ENCODE data around the gene GPRIN3. TPM values are rescaled to one million over a fixed set of nuclear protein-coding genes. Genes with fewer than 3 reads are reported as not detected.

Gene GPRIN3
- polyA plus RNA-seq, 3 donors, result 5.9 to 7.0 (median 6.8) TPM

GRCh38 chr4:89296399-89296798 is 11.2 kb downstream of the GPRIN3 start:
- no peak for DNase-seq

- DNase-seq, result no peak
Observed at GRCh38 chr4:89295415-89295927, 12.1 kb downstream of the GPRIN3 start.

DNA sequence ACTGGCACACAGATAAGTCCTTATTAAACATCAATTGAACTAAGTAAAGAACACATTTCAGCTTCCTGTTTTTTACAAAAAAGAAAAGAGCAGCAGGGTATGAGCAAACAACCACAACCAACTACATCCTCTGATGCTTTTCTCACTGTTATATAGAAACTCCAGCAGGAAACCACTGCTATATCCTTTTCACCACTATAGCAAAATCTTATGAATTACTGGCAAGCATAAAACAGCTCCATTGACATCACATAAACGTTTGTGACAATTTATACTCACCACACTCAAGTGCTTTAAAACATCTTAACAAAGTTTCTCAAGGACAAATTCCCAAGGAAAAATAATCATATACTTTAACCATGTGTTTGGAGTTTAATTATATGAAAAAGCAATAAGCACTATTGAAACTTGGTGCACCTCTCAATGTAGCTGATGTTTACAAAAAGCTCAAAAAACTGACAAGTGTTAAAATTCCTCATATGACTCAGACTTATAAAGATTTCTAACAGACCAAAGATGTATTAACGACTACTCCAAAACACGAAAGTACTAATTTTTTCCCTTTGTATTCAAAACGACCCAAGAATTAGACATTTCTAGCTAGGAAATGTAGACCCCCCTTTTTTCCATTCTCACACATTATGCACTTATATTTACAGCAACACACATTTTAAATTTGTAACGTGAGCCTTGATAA is 12.9 kb downstream of the GPRIN3 start:
- no peak for DNase-seq

DNA sequence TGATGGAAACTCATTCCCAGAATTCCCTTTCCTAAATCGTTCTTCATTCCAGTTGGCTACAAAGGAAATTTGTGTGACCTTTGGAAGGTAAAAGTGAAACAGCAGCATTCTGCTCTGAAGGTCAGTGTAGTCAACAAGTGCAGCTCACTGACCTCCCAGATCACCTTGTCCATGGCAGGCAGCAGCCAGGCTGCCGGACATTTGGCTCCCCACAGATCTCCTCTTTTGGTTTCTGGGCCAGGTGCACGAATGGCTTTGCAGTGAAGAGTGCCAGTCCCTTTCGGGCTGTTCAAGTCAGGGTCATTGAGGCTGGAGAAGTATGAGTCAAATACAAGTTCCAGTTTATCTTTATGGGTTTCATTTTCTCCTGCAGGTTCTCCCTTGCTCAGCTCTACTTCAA is 14.3 kb downstream of the GPRIN3 start:
- no peak for DNase-seq

DNA sequence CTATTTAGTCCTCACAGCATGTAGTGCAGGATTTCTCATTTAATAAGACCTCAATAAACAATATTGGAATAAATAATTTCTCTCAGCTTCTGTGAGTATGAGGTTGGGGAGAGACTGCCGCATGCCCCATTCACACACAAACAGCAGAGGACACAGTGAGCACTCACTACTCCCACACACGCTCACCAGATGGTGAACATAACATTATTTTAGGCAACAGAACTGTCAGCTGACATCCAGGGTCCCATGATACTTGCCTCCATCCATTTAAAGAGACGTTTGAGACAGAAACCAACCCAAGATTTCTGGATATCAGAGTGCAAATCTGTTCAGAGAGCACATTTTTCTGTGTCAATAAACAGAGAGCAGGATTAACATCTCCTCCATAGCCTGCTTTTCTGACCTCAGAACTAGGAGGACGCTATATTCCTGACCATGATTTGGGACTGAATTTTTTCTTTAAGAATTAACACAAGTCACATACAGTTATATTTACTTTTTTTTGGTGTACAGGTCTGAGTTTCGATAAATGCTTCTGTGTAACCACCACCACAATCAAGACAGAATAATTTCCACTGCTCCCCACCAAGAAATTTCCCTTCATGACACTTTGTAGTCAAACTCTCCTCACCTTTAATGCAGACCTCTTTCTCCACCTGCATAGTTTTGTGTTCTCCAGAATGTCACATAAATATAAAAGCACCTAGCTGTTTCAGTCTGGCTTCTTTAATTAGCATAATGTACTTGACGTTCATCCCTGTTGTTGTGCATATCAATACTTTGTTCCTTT is 16.7 kb downstream of the GPRIN3 start:
- DNase-seq, result no peak

GRCh38 chr4:89289312-89289711 is 18.3 kb downstream of the GPRIN3 start:
- DNase-seq, result no peak

- DNase-seq, result no peak
Observed at GRCh38 chr4:89288430-89288829, 19.2 kb downstream of the GPRIN3 start.

DNA sequence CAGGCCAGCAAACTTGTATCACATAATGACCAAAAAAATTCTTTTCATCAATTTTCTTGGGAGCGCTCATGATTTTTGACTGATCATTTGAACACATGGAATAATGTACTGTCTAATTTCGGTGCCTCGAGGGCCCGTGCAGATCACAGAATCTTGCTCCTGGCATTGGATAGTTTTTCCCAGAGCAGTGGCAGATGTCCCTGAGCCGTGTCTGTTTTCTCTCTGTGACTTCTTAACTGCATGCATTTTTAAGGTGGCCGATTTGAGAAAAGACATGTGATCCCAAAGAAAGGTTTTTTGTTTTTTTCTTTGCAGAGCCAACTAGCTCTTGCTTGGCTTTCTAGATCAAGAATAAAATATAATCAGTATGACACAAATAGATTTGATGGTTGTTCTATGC is 19.7 kb downstream of the GPRIN3 start:
- no peak for DNase-seq

GRCh38 chr4:89285745-89286144 is 21.9 kb downstream of the GPRIN3 start:
- DNase-seq, result no peak

GRCh38 chr4:89284828-89285227 is 22.8 kb downstream of the GPRIN3 start:
- no peak for DNase-seq

- DNase-seq, result no peak
Observed at GRCh38 chr4:89284020-89284424, 23.6 kb downstream of the GPRIN3 start.

DNA sequence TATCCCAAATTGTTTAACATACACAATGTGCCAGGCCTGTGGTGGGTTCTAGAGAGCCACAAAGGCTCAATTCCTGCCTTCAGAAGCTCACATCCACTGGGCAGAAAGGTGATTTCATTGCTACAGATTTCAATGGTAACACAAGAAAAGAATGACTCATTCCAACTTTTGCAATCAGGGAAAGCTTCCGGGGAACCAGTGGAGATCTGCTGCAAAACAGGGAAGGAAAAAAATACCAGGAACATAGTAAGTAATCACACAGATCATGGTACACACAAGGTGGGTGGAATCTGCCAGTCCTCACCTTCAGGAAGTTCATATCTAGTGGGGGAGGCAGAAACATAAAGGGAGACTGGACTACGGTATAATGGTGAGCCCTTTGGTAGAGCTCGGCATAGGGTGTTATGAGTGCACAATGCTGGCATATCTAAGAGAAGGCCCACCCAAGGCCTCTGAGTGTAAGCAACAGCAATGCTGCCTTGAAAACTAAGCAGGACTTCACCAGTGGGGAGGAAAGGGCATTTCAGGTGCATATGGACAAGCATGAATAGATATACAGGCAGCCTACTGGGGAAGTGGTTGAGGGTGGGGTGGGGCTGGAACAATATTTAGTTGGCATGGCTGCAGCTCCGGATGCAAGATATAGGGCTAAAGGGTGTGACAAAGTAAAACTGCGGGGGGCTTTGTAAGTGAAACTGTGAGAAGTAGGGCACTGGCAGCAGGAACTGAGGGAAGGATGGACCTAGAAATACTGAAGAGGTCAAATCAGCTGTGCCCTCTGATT is 24.2 kb downstream of the GPRIN3 start:
- DNase-seq, result no peak

DNA sequence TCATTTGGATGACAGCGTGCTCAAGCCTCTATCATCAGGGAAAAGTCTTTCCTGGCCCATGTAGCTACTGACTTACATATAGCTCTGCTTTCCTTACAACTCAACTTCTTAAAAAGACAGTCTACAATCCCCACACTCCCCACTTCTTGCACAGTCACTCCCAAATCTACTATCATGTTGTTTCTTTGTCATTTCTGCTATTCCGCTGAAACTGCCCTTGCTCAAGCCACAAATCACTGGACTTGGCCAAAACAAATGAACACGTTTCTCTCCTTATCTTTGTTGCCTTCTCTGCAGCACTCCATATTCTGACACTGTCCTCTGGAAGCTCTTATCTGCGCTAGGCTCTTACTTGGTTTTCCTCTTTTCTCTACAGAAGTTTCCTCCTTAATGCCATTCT is 28.2 kb downstream of the GPRIN3 start:
- no peak for DNase-seq

DNA sequence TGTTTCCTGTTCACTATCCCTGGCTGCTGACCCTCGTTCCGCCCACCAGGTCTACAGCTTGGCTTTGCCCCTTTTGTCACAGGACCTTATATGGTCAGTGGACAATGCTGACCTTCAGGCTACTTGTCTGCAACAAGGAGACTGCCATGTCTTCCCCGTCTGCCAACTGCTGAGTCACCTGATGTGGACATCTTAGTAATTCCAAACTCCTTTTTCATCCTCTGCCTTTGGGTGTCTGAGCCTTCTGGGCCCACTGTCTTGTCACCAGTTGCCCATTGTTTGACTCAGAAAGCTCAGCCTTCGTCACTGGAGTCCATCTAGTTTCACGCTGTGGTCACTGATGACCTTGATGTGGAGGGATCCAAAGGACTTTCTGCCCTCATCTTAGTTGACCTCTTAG is 30.2 kb downstream of the GPRIN3 start:
- no peak for DNase-seq

DNA sequence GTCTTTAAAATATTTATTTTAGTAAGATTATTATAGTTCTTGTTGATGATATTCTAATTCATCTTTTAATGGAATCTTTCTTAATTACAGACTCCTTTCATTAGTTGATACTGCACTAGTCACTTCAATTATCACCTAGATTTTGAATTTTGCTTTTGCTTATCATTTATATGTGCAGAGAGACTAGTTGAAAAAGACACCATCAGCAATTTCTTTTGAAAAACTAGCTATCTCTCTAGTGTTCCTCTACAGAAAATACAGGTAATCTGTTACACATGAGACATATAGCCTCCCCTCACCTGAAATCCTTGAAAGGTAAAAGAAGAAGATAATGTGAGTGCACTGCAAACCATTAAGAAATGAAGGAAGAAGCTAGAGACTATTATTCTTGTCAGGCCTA is 31.3 kb downstream of the GPRIN3 start:
- DNase-seq, result no peak

DNA sequence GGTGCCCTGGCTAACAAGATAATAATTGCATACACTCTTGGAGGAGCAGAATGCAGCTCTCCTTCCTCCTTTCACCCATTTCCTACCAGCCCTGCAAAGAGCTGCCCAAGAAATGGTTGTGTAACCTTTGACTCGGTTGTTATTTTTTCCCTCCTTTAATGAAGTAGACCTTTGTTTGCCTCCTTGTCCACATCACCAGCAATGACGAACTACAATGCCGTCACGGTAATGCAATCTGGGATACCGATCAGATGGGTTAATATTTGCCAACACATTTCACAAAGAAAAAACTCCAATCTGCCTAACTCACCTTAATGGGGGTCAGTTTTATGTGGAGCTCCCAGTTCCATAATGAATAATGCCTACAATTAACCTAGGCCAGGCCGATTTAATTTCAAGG is 32.0 kb downstream of the GPRIN3 start:
- DNase-seq, result peak; percentile 59

- DNase-seq, result no peak
Observed at GRCh38 chr4:89273741-89274141, 33.9 kb downstream of the GPRIN3 start.

GRCh38 chr4:89270792-89271191 is 36.8 kb downstream of the GPRIN3 start:
- no peak for DNase-seq

DNA sequence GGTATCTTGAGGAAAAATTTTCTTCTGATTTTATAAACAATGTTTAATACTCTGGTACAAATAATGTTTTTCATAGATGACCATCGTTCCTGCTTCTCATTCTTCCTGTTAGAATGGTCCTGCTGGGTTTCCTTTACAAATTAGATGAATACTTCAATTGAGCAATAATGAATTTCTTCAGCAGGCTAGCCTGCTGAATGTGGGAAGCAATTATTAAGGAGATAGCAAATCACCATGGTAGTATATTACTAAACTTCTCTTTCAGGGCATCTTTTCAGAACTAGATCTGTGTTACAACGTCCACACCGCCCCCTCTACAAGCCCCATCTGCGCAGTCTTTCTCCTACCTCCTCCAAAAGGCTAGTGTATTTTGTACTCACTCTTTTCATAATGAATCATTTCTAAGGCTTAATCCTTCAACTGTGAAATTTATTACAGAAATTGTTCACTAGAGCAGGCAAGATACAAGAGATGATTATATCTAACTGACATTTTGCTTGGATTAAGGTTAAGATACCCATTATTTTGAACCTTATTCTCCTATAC is 38.4 kb downstream of the GPRIN3 start:
- no peak for DNase-seq

- DNase-seq, result no peak
Observed at GRCh38 chr4:89268679-89269078, 38.9 kb downstream of the GPRIN3 start.

DNA sequence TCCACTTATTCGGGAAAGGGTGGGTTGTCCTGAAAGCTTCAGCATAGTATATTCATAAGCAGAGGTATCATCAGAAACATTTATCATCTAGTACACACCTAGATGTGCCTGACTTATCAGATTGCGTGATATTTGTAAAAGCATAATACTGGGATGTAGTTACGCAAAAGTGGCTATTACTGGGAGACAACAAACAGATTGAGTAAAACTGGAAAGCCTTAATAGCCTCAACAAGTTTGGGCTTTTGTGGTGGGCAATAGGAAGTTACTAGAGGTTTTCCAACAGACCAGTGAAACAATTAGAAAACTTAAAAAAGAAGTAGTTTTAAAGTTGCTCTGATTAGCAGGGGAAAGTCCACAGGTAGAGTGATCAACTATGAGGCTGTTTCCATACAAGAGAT is 39.8 kb downstream of the GPRIN3 start:
- DNase-seq, result no peak

- DNase-seq, result no peak
Observed at GRCh38 chr4:89267392-89267791, 40.2 kb downstream of the GPRIN3 start.
